ENCODE results near the gene ZXDC. TPM values are rescaled to one million over a fixed set of nuclear protein-coding genes. Genes with fewer than 3 reads are reported as not detected.

Gene ZXDC
- total RNA-seq, 2 donors from 2014 or later, result 53.5 to 55.0 TPM

DNA sequence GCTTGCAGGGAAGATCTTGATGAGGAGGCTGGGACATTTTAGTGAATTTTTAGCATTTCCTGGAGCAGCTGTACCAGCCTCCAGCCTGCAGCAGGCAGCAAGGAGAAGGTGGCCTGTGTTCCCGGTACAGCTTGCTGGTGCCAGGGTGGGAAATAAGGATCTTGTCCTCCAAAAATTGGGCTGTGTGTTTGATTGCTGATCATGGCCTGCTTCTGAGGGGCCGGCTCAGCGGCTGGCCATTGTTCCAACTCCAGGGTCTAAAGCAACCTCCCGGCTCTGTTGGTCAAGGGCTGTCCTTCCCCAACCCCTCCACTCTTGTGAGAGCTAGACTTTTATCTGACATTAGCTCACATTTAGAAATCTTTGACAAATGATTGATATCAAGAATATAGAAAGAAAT lies 75.9 kb downstream of the ZXDC start:
- H3K27ac ChIP-seq, result no peak overlapping the region
- H3K36me3 ChIP-seq, result no peaks in the 10 kb centered on the region
- H3K27me3 ChIP-seq (replicated peaks; ENCODE audit: insufficient read depth), result no peaks in the 10 kb centered on the region
- no peak overlapping the region for H3K4me3 ChIP-seq
- ATAC-seq (ENCODE audit: insufficient number of reproducible peaks, low FRiP score, low read depth) (no peak), DNase-seq (ENCODE audit: low spot score) (no peak)
- H3K4me1 ChIP-seq (ENCODE audit: control insufficient read depth in 1 of 2, low read depth in 2 of 2), result peaks cover 0 to 5% of the 10 kb centered on the region in 2 donors
- no peak for TF ChIP-seq CTCF (IDR thresholded peaks at IDR 0.05)
- H3K9me3 ChIP-seq, result no peaks in the 10 kb centered on the region

GRCh38 chr3:126399351-126399735 lies 76.3 kb downstream of the ZXDC start:
- Histone ChIP-seq H3K27me3 (replicated peaks; ENCODE audit: insufficient read depth) (no peaks in the 10 kb centered on the region), H3K27ac (no peak overlapping the region), H3K4me1 (ENCODE audit: control insufficient read depth in 1 of 2, low read depth in 2 of 2) (peaks cover 0 to 9% of the 10 kb centered on the region in 2 donors), H3K36me3 (no peaks in the 10 kb centered on the region), H3K4me3 (no peak overlapping the region), H3K9me3 (no peaks in the 10 kb centered on the region)
- ATAC-seq (ENCODE audit: insufficient number of reproducible peaks, low FRiP score, low read depth) (peak; percentile 29), DNase-seq (ENCODE audit: low spot score) (no peak)
- TF ChIP-seq CTCF (IDR thresholded peaks at IDR 0.05), result no peak

- Histone ChIP-seq H3K27ac (no peak overlapping the region), H3K4me1 (ENCODE audit: control insufficient read depth in 1 of 2, low read depth in 2 of 2) (peaks cover 0 to 11% of the 10 kb centered on the region in 2 donors), H3K36me3 (no peaks in the 10 kb centered on the region), H3K27me3 (replicated peaks; ENCODE audit: insufficient read depth) (no peaks in the 10 kb centered on the region), H3K4me3 (no peak overlapping the region), H3K9me3 (no peaks in the 10 kb centered on the region)
- ATAC-seq (ENCODE audit: insufficient number of reproducible peaks, low FRiP score, low read depth), result no peak
- no peak for DNase-seq (ENCODE audit: low spot score)
- TF ChIP-seq CTCF (IDR thresholded peaks at IDR 0.05), result no peak
Measured at GRCh38 chr3:126398423-126399350, 77.0 kb downstream of the ZXDC start.

GRCh38 chr3:126397610-126398422 lies 77.9 kb downstream of the ZXDC start:
- no peak for ATAC-seq (ENCODE audit: insufficient number of reproducible peaks, low FRiP score, low read depth)
- Histone ChIP-seq H3K27me3 (replicated peaks; ENCODE audit: insufficient read depth) (no peaks in the 10 kb centered on the region), H3K4me3 (no peak overlapping the region), H3K4me1 (ENCODE audit: control insufficient read depth in 1 of 2, low read depth in 2 of 2) (peaks cover 0 to 11% of the 10 kb centered on the region in 2 donors), H3K36me3 (no peaks in the 10 kb centered on the region), H3K9me3 (no peaks in the 10 kb centered on the region), H3K27ac (no peak overlapping the region)
- no peak for TF ChIP-seq CTCF (IDR thresholded peaks at IDR 0.05)
- DNase-seq (ENCODE audit: low spot score), result no peak

GRCh38 chr3:126396536-126396935 lies 79.2 kb downstream of the ZXDC start:
- Histone ChIP-seq H3K4me1 (ENCODE audit: control insufficient read depth in 1 of 2, low read depth in 2 of 2) (peaks cover 0 to 11% of the 10 kb centered on the region in 2 donors), H3K4me3 (no peak overlapping the region), H3K36me3 (no peaks in the 10 kb centered on the region), H3K9me3 (no peaks in the 10 kb centered on the region), H3K27me3 (replicated peaks; ENCODE audit: insufficient read depth) (no peaks in the 10 kb centered on the region), H3K27ac (no peak overlapping the region)
- ATAC-seq (ENCODE audit: insufficient number of reproducible peaks, low FRiP score, low read depth) (no peak), DNase-seq (ENCODE audit: low spot score) (no peak)
- no peak for TF ChIP-seq CTCF (IDR thresholded peaks at IDR 0.05)

All from thoracic aorta (tissue), 2 donors.